ENCODE results near the gene DICER1.

GRCh38 chr14:95144849-95145248, 12.5 kb downstream of the DICER1 start:
- TF ChIP-seq, protein P1, sequence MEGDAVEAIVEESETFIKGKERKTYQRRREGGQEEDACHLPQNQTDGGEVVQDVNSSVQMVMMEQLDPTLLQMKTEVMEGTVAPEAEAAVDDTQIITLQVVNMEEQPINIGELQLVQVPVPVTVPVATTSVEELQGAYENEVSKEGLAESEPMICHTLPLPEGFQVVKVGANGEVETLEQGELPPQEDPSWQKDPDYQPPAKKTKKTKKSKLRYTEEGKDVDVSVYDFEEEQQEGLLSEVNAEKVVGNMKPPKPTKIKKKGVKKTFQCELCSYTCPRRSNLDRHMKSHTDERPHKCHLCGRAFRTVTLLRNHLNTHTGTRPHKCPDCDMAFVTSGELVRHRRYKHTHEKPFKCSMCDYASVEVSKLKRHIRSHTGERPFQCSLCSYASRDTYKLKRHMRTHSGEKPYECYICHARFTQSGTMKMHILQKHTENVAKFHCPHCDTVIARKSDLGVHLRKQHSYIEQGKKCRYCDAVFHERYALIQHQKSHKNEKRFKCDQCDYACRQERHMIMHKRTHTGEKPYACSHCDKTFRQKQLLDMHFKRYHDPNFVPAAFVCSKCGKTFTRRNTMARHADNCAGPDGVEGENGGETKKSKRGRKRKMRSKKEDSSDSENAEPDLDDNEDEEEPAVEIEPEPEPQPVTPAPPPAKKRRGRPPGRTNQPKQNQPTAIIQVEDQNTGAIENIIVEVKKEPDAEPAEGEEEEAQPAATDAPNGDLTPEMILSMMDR (IDR thresholded peaks at IDR 0.05 in 4 of 5, conservative IDR thresholded peaks at IDR 0.05 in 1 of 5) = no peak
- no peak for TF ChIP-seq POLR2A (IDR thresholded peaks at IDR 0.05)
